Measurements from ENCODE around the gene TTYH1.

- TF ChIP-seq CTCF (IDR thresholded peaks at IDR 0.05) (no peak), POLR2A (IDR thresholded peaks at IDR 0.05) (no peak)
These were observed 45.9 kb downstream of the TTYH1 start for GRCh38 chr19:54461210-54461609.
